WI38 (cell line): ENCODE data around the gene HSPB7.

Experiments
- H3K4me3 ChIP-seq: 2 replicates; pipeline ENCODE4 v1.5.1; 2011; ENCODE audit warnings: low read depth, mild to moderate bottlenecking, control low read depth, low read length
- CTCF ChIP-seq: IDR thresholded peaks from 2 replicates; pipeline ENCODE4 v1.5.1; 2012; ENCODE audit warnings: low read depth, mild to moderate bottlenecking, control low read depth, low read length

Gene HSPB7

GRCh38 chr1:16012590-16013219 lies 5.1 kb downstream of the HSPB7 start:
- H3K4me3 ChIP-seq = peak overlapping the region; percentile 41
- TF ChIP-seq CTCF = no peak

GRCh38 chr1:16011936-16012589 lies 5.8 kb downstream of the HSPB7 start:
- H3K4me3 ChIP-seq = no peak overlapping the region
- TF ChIP-seq CTCF = no peak

GRCh38 chr1:16010837-16011236 lies 7.0 kb downstream of the HSPB7 start:
- H3K4me3 ChIP-seq = no peak overlapping the region
- no peak for TF ChIP-seq CTCF

GRCh38 chr1:16009678-16010077 lies 8.2 kb downstream of the HSPB7 start:
- TF ChIP-seq CTCF = no peak
- H3K4me3 ChIP-seq = no peak overlapping the region

- no peak overlapping the region for H3K4me3 ChIP-seq
- TF ChIP-seq CTCF = peak; percentile 90
Measured at GRCh38 chr1:16009030-16009460, 8.8 kb downstream of the HSPB7 start.

GRCh38 chr1:16007671-16008341 lies 10.0 kb downstream of the HSPB7 start:
- no peak overlapping the region for H3K4me3 ChIP-seq
- TF ChIP-seq CTCF = no peak
